ENCODE results near the gene NR2C2AP. TPM values are rescaled to one million over a fixed set of nuclear protein-coding genes. Genes with fewer than 3 reads are reported as not detected.
A peak's percentile ranks its signal among the peaks of the same experiment; 100 is the strongest.

Gene NR2C2AP, protein sequence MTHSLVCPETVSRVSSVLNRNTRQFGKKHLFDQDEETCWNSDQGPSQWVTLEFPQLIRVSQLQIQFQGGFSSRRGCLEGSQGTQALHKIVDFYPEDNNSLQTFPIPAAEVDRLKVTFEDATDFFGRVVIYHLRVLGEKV
- 10 to 100 TPM; 16.6 to 30.9 (median 24.9) TPM for total RNA-seq

GRCh38 chr19:19203012-19203856 is at the start of gene NR2C2AP:
NR2C2AP (minus strand) TSS chr19:19203414; CDS start chr19:19203060, 354 bp downstream.
- H3K27ac ChIP-seq: peak within 1 kb of the TSS; percentile 77
- 9% methylated on average over 46 of the region's 60 CpGs for whole genome bisulfite sequencing
- peak; percentile 95 to 97 for DNase-seq (ENCODE audit: low spot score in 2 of 2)
- peaks cover 3% of the 10 kb centered on the region for H3K27me3 ChIP-seq
- peak within 1 kb of the TSS; percentile 69 for H3K4me3 ChIP-seq
- H3K4me1 ChIP-seq: peaks cover 15% of the 10 kb centered on the region
- H3K9me3 ChIP-seq: no peaks in the 10 kb centered on the region
- no peak for TF ChIP-seq EP300 (IDR thresholded peaks at IDR 0.05)
- no peak for TF ChIP-seq POLR2A (IDR thresholded peaks at IDR 0.05)
- no peak for TF ChIP-seq CTCF (IDR thresholded peaks at IDR 0.05)
- peak in 1 of 3 donors; percentile 5 for TF ChIP-seq POLR2AphosphoS5 (IDR thresholded peaks at IDR 0.05)
- H3K36me3 ChIP-seq: peaks cover 20% of the 10 kb centered on the region

DNA sequence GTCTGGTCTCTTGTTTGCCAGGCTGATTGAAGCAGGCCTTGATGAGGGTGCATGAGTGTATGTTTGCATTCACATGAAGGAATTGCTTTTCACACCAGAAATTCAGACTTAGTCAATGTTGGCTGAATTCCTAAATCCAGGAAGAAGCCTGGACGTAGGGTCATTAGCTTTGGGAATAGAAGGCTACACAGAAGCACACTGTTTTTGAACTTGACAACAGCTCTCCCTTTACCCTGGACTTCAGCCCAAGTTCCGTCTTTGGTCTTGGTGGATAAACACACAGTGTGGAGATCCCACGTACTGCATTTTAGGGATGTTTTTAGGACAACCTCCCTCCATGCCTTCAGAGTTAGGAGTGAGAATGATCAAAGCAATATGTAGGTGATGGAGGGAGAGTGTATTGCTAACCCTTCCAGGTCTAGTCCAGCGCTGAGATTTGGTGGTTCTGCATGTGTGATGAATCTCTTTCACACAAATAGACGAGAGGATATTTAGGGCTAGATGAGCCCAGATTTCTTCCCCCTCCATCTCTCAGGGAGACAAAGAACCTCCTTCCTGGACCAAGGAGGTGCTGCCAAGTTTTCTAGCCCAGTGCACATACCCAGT is 47.1 kb upstream of the NR2C2AP start:
- Histone ChIP-seq H3K4me1 (no peaks in the 10 kb centered on the region), H3K27me3 (peaks cover 41% of the 10 kb centered on the region), H3K4me3 (no peak overlapping the region), H3K27ac (no peak overlapping the region), H3K36me3 (no peaks in the 10 kb centered on the region), H3K9me3 (no peaks in the 10 kb centered on the region)
- WGBS: 49% methylated on average over 5 of the region's 5 CpGs
- TF ChIP-seq POLR2AphosphoS5 (IDR thresholded peaks at IDR 0.05) (no peak), EP300 (IDR thresholded peaks at IDR 0.05) (no peak), CTCF (IDR thresholded peaks at IDR 0.05) (no peak)
- DNase-seq (ENCODE audit: low spot score in 2 of 2): no peak

GRCh38 chr19:19240476-19240875 is 37.3 kb upstream of the NR2C2AP start:
- H3K9me3 ChIP-seq: no peaks in the 10 kb centered on the region
- H3K27ac ChIP-seq: no peak overlapping the region
- no peak overlapping the region for H3K4me3 ChIP-seq
- WGBS: 89% methylated on average over 3 of the region's 9 CpGs
- H3K4me1 ChIP-seq: no peaks in the 10 kb centered on the region
- no peaks in the 10 kb centered on the region for H3K36me3 ChIP-seq
- TF ChIP-seq EP300 (IDR thresholded peaks at IDR 0.05) (no peak), POLR2A (IDR thresholded peaks at IDR 0.05) (no peak), CTCF (IDR thresholded peaks at IDR 0.05) (no peak), POLR2AphosphoS5 (IDR thresholded peaks at IDR 0.05) (no peak)
- no peak for DNase-seq (ENCODE audit: low spot score in 2 of 2)
- peaks cover 23% of the 10 kb centered on the region for H3K27me3 ChIP-seq

DNA sequence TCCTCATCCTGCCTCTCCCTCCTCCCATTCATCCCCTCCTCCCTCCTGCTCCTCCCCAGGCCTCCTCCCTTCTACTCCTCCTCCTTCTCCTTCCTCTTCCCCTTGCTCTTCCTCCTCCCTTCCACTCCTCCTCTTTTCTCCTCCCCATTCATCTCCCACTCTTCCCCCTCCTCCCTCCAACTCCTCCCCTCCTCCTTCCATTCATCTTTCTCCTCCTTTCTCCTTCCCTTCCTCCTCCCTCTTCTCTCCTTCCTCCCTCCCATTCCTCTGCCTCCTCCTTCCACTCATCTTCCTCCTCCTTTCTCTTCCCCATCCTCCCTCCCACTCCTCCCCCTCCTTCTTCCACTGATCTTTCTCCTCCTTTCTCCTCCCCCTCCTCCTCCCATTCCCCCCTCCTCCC is 36.5 kb upstream of the NR2C2AP start:
- Histone ChIP-seq H3K4me1 (no peaks in the 10 kb centered on the region), H3K9me3 (peaks cover 1% of the 10 kb centered on the region), H3K27me3 (peaks cover 23% of the 10 kb centered on the region), H3K36me3 (no peaks in the 10 kb centered on the region), H3K4me3 (no peak overlapping the region), H3K27ac (no peak overlapping the region)
- DNase-seq (ENCODE audit: low spot score in 2 of 2): no peak
- TF ChIP-seq POLR2AphosphoS5 (IDR thresholded peaks at IDR 0.05) (no peak), POLR2A (IDR thresholded peaks at IDR 0.05) (no peak), EP300 (IDR thresholded peaks at IDR 0.05) (no peak), CTCF (IDR thresholded peaks at IDR 0.05) (no peak)
